SU-DHL-6 (cell line): ENCODE results near the gene OCEL1.

ENCODE experiments used
- H2AFZ ChIP-seq: fragments of 200-600 bp; sonication (generic); 2 replicates; pipeline ENCODE4 v1.6.1; 2014; ENCODE audit warnings: low read depth, mild to moderate bottlenecking, moderate library complexity, mixed read lengths, antibody characterized with exemption, low read length; ENCODE audit not compliant: severe bottlenecking
- H3F3A ChIP-seq: fragments of 200-600 bp; shearing (Covaris generic); 2 replicates; pipeline ENCODE4 v1.6.0; 2016; ENCODE audit warnings: antibody characterized with exemption, mild to moderate bottlenecking; ENCODE audit not compliant: insufficient read depth
- H3K27ac ChIP-seq: fragments of 200-600 bp; sonication (generic); 2 replicates; pipeline ENCODE4 v1.5.1; 2016; ENCODE audit warnings: low read depth, mild to moderate bottlenecking, low read length, moderate library complexity, mixed read lengths
- H3K27me3 ChIP-seq: fragments of 200-600 bp; sonication (generic), shearing (Covaris generic); 2 replicates; pipeline ENCODE4 v1.6.0; 2014; ENCODE audit warnings: mild to moderate bottlenecking, low read length
- H3K36me3 ChIP-seq: fragments of 200-600 bp; sonication (generic); 2 replicates; pipeline ENCODE4 v1.6.1; 2014; ENCODE audit warnings: mild to moderate bottlenecking, low read length, mixed read lengths
- H3K4me2 ChIP-seq: fragments of 300-600, 200-600 bp; shearing (Covaris generic), sonication (generic); 2 replicates; pipeline ENCODE4 v1.6.0; 2014; ENCODE audit warnings: low read length, low read depth, mild to moderate bottlenecking; ENCODE audit not compliant: poor library complexity, severe bottlenecking
- H3K4me3 ChIP-seq: fragments of 200-600 bp; sonication (generic); 2 replicates; pipeline ENCODE4 v1.5.1; 2014; ENCODE audit warnings: antibody characterized with exemption, low read length, mild to moderate bottlenecking, mixed read lengths; ENCODE audit not compliant: insufficient read depth, poor library complexity, severe bottlenecking
- H3K79me2 ChIP-seq: fragments of 200-600 bp; sonication (generic); 2 replicates; pipeline ENCODE4 v1.6.1; 2014; ENCODE audit warnings: mild to moderate bottlenecking, low read length, moderate library complexity; ENCODE audit not compliant: insufficient read depth
- H3K9ac ChIP-seq: fragments of 200-600 bp; sonication (generic); 2 replicates; pipeline ENCODE4 v1.7.0; 2014; ENCODE audit warnings: mild to moderate bottlenecking, low read length
- H3K9me2 ChIP-seq: fragments of 200-600 bp; sonication (generic); replicated peaks from 2 replicates; pipeline ENCODE4 v1.6.1; 2014; ENCODE audit warnings: low read length; ENCODE audit not compliant: insufficient read depth
- H3K9me3 ChIP-seq: fragments of 200-600 bp; sonication (generic); 2 replicates; pipeline ENCODE4 v1.6.1; 2014; ENCODE audit warnings: low read length, mixed read lengths; ENCODE audit not compliant: insufficient read depth
- H4K20me1 ChIP-seq: fragments of 200-600 bp; sonication (generic); 2 replicates; pipeline ENCODE4 v1.6.1; 2014; ENCODE audit warnings: low read depth, mild to moderate bottlenecking, antibody characterized with exemption, low read length, moderate library complexity, mixed read lengths
- EZH2phosphoT487 ChIP-seq: fragments of 200-600 bp; sonication (generic), shearing (Covaris generic); conservative IDR thresholded peaks from 2 replicates; pipeline ENCODE4 v1.6.1; 2018; ENCODE audit warnings: mild to moderate bottlenecking, antibody characterized with exemption, low read length, moderate library complexity, mixed read lengths
- TF ChIP-seq, protein P1 (sequence below): fragments of 200-600 bp; sonication (generic); IDR thresholded peaks from one replicate; pipeline ENCODE4 v1.5.1; 2017; ENCODE audit warnings: antibody characterized with exemption, mild to moderate bottlenecking, low read length, moderate library complexity; ENCODE audit not compliant: insufficient read depth, poor library complexity, severe bottlenecking

OCEL1 gene

DNA sequence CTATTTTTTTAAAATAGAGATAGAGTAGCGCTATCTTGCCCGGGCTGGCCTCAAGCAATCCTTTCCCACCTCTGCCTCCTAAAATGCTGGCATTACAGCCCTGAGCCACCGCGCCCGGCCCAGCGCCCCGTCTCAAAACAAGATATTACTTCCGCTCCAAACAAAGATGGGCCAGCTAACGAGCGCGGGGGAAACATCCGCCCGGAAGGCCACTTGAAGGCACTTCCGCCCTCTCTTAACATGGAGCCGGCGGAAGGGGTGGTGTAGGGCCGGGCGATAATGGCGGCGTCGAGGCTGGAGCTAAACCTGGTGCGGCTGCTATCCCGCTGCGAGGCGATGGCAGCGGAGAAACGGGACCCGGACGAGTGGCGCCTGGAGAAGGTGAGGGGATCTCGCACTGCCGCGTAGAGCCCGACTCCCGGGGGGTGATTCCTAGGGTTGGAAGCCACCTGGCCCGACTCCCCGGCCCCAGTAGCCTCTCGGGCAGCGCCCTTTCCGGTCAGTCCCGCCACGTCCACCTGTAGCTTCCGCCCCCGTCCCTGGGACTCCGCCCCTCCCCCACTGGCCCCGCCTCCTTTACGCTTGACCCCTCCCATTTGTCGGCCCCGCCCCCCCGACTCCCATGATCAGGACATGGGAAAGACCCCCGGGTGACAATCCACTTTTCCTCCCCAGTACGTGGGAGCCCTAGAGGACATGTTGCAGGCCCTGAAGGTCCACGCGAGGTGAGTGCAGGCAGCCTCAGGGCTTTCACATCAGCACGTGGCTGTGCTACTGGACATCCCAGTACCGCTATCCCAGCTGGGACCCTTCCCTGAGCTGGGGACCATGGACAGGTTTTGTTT, 10.7 kb upstream of the OCEL1 start, which contains the start of gene USE1:
Gene USE1 (plus strand): TSS at position 231 of the 845 bp plus-strand sequence. CDS start 49 bp downstream, at position 280.
- no peaks in the 10 kb centered on the region for H3K36me3 ChIP-seq
- TF ChIP-seq, protein P1, sequence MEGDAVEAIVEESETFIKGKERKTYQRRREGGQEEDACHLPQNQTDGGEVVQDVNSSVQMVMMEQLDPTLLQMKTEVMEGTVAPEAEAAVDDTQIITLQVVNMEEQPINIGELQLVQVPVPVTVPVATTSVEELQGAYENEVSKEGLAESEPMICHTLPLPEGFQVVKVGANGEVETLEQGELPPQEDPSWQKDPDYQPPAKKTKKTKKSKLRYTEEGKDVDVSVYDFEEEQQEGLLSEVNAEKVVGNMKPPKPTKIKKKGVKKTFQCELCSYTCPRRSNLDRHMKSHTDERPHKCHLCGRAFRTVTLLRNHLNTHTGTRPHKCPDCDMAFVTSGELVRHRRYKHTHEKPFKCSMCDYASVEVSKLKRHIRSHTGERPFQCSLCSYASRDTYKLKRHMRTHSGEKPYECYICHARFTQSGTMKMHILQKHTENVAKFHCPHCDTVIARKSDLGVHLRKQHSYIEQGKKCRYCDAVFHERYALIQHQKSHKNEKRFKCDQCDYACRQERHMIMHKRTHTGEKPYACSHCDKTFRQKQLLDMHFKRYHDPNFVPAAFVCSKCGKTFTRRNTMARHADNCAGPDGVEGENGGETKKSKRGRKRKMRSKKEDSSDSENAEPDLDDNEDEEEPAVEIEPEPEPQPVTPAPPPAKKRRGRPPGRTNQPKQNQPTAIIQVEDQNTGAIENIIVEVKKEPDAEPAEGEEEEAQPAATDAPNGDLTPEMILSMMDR, result no peak
- no peak for TF ChIP-seq EZH2phosphoT487
- peak within 1 kb of the TSS; percentile 88 for H2AFZ ChIP-seq

DNA sequence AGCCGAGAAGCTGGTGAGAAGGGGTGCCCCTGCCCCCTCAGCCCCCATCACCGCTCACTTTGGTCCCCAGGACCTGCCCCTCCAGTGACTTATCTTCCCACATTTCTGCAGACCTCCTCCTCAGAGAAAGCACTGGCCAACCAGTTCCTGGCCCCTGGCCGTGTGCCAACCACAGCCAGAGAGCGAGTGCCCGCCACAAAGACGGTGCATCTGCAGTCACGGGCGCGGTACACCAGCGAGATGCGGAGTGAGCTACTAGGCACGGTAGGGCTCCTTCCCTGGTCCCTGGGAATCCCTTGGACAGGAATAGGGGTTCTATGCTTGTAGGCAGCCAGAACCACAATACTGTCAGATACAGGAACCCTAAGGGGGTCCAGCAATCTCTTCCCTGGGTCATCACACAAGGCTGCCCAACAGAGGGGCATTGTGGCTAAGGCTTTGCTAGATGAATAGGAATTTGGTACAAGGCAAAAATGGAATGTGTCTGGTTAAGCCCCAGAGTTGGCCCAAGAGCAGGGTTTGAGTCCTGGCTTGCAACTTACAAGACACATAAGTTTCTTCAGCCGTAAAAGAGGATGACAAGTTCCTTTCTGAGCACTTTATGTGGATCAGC, 9.9 kb upstream of the OCEL1 start:
- Histone ChIP-seq H3K79me2 (no peaks in the 10 kb centered on the region), H3K27ac (no peak overlapping the region), H3K9ac (no peak overlapping the region), H3K27me3 (no peaks in the 10 kb centered on the region), H3K4me2 (peak overlapping the region; percentile 83), H3K36me3 (no peaks in the 10 kb centered on the region), H3K9me3 (no peaks in the 10 kb centered on the region), H4K20me1 (no peaks in the 10 kb centered on the region), H3K9me2 (no peaks in the 10 kb centered on the region), H3K4me3 (no peak overlapping the region), H3F3A (0 out of 2 replicates have a peak, but pooled peaks cover 3% of the 10 kb centered on the region), H2AFZ (no peak overlapping the region)
- no peak for TF ChIP-seq EZH2phosphoT487
- TF ChIP-seq, protein P1, result no peak

More for the DNA sequence above, 10.7 kb upstream of the OCEL1 start, which contains the start of gene USE1:
- H3K9ac ChIP-seq, result peak within 1 kb of the TSS; percentile 64
- no peaks in the 10 kb centered on the region for H3K9me2 ChIP-seq
- no peaks in the 10 kb centered on the region for H3K79me2 ChIP-seq
- no peaks in the 10 kb centered on the region for H4K20me1 ChIP-seq
- no peaks in the 10 kb centered on the region for H3K9me3 ChIP-seq
- H3F3A ChIP-seq, result 0 out of 2 replicates have a peak, but pooled peaks cover 3% of the 10 kb centered on the region
- H3K4me2 ChIP-seq, result peak within 1 kb of the TSS; percentile 83
- no peaks in the 10 kb centered on the region for H3K27me3 ChIP-seq
- H3K27ac ChIP-seq, result peak within 1 kb of the TSS; percentile 71
- H3K4me3 ChIP-seq, result peak within 1 kb of the TSS; percentile 65

DNA sequence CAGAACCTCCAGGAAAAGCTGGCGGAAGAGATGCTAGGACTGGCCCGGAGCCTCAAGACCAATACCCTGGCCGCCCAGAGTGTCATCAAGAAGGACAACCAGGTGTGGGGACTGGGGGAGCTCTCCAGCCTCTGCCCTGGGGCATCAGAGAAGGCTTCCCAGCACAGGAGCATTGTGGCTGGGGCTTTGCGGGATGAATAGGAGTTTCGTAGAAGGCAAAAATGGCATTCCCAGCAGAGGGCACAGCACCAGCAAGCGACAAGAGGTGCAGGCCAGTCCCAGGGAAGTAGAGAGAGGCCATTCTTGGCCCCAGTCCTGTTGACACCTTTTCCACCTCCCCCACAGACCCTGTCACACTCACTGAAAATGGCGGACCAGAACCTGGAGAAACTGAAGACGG, 6.7 kb upstream of the OCEL1 start:
- Histone ChIP-seq H3K27me3 (no peaks in the 10 kb centered on the region), H3F3A (no peaks in the 10 kb centered on the region), H3K9ac (no peak overlapping the region), H3K4me3 (no peak overlapping the region), H3K4me2 (no peak overlapping the region), H3K79me2 (no peaks in the 10 kb centered on the region), H3K36me3 (no peaks in the 10 kb centered on the region), H3K27ac (no peak overlapping the region), H4K20me1 (no peaks in the 10 kb centered on the region), H3K9me3 (no peaks in the 10 kb centered on the region), H3K9me2 (no peaks in the 10 kb centered on the region), H2AFZ (no peak overlapping the region)
- TF ChIP-seq, protein P1, result no peak
- TF ChIP-seq EZH2phosphoT487, result no peak
